GM21526 (cell line): ENCODE data around the gene FGF14.

Source experiments
- ATAC-seq: cut with Tn5 transposase; IDR thresholded peaks from one replicate; pipeline ENCODE4 v1.9.1; 2021; ENCODE audit warnings: moderate library complexity; ENCODE audit not compliant: unreplicated experiment, low FRiP score

The FGF14 gene

DNA sequence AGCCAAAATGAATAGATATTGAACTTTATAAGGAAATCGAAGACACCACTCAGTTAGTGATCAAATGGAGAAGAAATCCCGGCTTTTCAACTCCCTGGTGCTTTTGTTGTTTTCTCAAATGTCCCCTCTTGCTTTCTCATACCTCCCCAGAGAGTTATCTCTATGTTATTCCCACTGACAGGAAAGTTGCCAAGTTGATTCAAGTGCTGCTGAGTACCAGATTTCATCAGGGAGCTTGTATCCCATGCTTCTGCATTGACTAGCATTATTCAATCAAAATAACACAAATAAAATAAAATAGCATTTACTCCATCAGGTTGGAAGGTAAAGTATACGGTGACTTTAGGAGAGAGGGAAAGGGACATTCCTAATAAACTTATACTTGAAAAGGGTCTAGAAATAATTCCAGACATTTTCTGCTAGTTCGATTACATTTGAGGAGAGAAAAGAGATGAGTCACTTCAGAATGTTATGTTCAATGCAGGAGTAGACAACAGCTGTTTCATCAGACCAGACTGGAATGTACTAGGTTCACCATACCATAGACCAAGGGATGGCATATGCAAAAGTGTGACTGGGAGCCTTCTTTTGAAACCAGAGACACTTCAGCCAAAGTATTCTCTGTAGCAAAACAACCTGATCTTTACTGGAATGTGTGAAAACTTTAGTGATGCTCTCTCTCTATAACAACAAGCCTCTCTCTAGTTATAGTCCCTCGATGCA is 397.8 kb downstream of the FGF14 start:
- ATAC-seq, result no peak

DNA sequence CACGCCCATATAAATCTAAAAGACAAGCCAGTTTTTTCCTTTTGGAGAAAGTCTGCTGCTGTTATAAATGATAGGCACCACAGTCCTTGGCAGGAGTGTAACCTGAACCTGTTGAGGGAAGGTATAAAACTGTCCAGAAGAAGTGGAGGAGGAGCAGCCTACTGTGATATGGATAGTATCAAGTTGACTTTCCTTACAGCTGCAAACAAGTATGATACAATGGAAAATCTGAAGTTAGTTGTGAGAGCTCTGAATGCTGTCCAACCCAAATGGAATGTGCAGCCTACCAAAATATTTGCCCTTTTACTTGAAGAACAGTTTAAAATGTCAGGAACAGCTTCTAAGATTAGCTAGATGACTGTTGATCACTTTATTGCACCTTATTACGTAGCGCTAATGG is 399.6 kb downstream of the FGF14 start:
- ATAC-seq, result no peak

DNA sequence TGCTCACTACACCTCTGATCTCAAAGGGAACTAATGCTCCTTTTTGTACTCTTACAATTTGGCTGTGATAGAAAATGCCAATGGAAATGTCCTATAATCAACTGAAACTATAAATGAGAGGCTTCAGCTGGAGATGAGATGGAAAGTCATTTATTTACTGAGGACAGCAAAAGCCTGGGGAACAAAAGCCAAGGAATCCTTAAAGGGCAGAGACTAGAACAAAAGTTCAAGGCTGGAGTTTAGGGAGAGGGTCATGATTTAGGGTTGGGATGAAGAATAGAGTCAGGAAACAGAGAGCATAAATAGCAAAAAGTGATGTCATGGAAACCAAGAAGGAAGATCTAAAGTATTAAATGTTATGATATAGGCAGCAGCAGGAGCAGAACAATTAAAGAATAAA is 401.1 kb downstream of the FGF14 start:
- ATAC-seq, result no peak

DNA sequence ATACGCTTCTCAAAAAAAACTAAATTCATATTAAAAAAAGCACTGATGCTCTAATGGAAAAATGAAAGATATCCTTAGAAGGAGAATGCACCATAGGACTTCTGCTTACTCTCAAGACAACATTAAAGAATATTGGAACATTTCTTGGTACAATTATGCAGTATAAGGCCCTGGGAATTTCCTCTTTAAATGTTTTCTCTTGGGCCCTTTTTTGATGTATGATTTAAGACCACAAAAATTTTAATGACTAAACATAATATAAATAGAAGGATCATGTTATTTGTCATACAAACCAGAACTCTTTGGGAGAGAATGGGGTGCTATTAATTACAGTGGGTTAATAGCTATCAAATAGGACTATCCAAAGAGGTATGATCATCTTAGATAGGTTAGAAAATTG is 403.7 kb downstream of the FGF14 start:
- no peak for ATAC-seq

DNA sequence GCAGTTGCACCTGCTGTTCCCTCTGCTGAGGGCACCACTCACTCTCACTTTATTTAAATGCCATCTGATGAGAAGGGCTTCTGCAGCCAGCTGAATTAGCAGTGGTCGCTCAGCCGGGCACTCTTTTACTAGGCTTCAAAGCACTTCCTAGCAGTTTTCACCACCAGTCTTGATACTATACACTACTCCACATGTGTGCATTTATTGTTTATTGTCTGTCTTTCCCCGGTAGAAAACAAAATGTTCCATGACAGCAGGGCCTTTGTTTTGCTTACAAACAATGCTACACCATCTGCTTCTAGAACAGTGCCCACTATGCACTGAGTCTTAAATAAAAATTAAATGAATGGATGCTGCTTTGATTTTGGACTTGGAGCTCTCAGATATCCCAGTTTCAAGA is 404.9 kb downstream of the FGF14 start:
- ATAC-seq, result no peak

DNA sequence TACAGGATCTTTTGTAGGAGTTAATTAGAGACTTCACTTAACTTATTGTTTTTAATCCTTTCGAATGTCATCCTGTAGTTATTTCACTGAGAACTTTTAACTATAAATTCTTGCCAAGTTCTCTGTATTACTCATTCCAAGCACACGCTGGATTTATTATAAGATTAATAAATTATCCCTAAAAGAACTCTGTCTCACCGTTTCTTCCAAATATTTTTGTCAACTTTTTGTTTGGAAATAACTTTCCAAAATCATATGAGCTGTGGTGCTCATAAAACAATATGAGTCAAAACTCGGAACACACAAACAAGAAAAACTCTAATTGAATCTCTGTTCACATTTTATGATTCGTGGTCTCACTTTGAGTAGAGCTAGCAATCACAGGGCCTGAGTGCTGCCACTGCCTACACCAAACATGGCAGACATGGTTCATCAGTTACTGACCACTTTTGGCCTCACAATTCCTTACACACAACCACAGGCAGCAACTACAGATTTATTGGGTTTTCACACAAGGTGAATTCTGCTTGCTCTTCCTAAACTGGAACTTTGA is 412.0 kb downstream of the FGF14 start:
- no peak for ATAC-seq

DNA sequence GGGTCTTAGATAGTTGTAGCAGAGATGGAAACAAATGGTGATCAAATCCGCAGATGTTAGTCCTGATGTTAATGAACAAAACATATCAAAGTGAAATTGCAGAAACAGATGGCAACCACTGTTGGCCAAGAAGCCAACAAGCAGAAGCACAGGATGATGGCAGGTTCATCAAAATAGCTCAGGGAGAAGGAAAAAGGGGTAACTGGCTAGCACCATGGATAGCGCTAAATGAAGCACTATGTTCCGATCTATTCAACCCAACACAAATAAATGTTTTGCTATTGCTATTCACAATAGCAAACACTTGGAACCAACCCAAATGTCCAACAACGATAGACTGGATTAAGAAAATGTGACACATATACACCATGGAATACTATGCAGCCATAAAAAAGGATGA is 413.7 kb downstream of the FGF14 start:
- ATAC-seq, result no peak

DNA sequence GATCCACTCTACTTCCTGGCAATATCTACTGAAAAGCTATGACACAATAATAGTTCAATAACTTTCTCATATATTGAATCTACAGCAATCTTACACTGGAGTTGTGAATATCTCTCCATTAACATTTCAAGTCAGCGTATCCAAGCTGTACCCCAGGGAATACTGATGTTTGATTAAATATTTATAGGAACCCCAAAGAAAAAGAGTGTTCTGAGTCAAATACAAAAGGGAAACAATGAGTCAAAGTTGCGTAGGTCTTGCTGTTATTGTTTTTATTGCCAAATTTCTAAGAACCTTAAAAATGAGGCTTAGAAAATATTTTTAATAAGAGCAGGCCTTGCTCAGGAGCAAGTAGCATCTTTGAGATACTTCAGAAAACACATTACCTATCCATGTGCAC is 415.5 kb downstream of the FGF14 start:
- no peak for ATAC-seq

DNA sequence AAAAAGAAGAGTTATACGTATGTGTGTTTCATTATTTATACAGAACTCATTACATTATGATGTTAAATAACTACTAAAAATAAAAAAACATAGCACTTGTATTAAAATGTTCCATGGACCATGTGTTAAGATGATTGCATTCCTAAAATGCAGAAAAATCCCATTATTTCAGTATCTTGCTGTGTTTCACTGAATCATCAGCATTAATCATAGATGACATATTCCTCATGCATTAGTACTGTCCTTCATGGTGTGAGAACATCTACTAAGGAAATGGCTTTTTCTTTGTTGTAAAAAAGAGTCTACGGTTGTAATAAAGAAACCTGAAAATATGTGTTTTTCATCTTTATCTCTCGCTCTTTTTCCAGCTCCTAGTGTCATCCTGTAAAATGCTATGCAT is 416.5 kb downstream of the FGF14 start:
- ATAC-seq, result no peak

DNA sequence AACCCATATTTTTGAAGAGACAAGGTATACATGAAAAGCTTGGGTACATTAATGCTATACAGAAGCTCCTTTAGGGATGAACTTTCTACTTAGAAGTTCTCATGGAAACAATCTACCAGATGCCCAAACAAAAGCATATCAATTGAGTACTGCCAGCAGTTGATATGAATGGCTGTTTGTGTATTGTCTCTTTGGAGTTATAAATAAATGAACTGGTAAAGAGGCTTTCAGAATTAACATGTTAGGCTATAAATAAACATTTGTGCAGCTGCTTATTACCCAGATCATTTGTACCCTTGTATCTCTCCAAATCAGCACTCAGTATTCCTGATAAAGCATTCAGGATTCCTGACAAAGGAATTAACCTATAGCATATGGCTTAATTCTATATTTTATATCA is 418.9 kb downstream of the FGF14 start:
- ATAC-seq, result no peak

DNA sequence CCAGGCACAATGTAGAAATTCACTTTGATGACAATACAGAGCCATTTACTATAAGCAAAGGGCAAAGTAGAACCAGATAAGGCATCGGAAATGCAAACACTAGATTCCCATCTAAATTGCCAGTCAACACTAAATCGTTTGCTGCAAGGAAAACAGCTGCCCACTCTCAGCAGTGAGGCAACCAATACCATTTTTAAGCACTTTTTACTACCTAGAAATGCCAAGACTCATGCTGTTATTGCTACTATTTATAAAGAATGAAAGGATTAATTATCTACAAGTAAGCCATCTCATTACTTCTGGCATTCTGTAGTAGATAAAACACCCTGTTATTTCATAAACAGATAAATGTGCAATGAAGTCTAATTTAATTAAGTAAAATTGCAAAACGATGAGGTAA is 422.0 kb downstream of the FGF14 start:
- ATAC-seq, result no peak

DNA sequence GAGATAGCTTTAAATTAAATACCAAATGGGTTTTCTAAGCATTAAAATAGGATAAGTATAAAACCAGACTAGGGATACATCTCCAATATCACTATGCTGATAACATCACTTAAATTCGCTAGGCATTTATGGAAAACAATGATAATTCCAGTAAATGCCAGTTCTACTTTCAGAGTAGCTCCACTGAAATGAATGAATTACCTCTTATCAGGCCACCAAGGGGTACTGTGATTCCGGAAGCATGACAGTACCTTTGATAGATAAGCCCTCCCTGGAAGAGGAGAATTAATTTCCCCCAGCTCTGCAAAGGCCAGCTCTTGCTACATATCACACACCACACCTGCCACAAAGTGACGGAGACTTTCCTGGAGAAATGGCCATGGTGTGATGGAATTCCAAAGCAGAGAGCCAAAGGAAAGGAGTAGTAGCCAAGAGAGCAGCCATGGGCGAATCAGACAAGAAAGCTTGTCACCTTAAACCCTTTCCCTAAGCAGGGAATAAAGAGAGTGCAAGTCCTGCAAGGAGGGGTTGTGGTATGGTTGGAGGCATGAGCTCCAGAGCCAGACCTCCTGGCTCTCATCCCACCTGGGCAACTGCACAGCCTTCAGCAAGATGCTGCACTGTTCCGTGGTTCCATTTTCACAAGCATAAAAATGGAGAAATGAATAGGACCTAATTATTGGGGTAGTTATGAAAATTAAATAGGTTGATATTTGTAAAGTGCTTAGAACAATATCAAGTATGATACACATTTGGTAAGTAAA is 423.1 kb downstream of the FGF14 start:
- ATAC-seq, result no peak

DNA sequence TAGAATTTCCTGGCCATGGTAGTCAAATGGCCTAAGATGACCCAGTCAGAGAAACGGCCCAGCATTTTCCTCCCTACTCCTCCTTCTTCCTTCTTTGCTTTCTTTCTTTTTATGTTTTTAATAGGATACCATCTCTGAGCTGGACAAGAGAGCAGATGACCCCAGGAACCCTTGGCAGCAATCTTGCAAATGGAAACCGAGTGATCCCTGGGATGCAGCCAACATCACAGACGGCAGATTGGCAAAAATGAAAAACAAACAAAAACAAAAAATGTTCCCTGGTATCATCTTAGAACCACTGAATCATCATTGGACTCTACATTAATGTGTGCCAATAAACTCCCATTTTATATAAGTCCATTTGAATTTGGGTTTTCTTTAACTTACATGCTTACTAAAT is 424.4 kb downstream of the FGF14 start:
- no peak for ATAC-seq

DNA sequence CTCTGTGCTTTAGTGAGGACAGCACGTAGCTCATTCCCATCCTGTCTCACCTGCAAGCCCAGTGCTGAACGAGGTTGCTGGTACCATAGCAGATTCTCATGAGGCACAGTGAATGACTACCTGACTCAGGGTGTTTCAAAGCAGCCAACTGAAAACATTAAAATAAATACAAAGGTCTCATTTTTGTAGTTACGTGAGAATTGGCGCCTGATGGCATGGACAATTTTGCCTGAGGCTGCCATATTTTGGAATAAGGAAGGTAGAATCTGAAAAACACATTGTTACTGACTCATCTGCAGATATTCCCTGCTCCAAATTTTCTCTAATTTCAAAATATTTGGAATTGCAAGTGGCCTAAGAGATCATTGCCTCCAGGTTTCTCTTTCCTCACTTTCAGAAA is 429.7 kb downstream of the FGF14 start:
- no peak for ATAC-seq

DNA sequence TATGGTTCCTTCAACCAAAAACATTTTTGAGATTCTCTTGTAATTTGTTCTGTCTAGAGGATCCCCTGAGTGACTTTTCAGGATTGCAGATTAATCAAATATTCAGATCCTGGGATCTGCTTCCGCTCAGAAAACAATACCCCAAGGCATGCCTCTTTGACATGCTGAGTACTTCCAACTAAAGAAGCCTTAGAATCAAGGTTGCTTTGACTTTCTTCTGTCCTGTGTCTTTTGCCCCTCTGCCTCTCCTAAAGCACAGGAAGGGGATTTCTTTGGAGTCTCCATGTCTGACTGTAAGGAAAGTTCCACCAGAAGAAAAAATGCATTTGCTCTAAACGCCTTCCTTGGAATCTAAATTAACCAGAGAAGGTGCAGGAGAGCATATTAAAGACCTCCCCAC is 431.5 kb downstream of the FGF14 start:
- ATAC-seq, result no peak

DNA sequence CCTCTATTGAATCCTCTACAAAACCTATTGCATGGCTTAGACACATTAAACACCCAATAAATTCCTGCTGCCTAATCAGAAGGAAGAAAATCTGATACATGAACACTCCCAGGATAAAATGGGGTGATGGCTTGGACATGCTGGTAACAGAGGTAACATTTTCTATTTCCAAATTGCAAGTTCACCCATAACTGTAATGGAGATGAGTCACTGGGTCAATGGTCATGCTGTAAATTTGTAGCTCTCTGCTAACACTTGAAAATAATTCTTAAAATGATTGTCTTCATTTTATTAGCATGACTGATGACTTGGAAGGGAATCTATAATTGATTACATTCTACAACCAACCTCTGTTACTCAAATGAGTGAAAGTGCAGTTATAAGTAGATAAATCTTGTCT is 434.1 kb downstream of the FGF14 start:
- no peak for ATAC-seq

DNA sequence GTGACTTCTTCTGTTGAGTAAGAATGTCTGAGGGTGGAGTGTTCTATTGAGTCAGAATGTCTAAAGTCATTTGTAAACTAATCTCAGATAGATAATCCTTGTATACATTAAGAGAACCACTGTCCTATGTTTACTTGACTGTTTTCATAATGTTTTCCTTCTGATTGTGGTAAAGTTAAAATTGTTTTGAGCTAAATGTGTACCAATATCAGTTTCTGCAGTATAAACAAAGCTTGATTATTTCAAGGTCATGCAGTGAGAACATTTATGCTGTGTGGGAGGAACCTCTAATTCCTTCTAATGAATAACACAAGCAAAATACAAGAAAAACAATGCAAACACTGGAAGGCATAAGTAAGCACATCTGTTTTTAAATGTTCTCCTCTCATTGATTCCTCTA is 434.6 kb downstream of the FGF14 start:
- no peak for ATAC-seq

DNA sequence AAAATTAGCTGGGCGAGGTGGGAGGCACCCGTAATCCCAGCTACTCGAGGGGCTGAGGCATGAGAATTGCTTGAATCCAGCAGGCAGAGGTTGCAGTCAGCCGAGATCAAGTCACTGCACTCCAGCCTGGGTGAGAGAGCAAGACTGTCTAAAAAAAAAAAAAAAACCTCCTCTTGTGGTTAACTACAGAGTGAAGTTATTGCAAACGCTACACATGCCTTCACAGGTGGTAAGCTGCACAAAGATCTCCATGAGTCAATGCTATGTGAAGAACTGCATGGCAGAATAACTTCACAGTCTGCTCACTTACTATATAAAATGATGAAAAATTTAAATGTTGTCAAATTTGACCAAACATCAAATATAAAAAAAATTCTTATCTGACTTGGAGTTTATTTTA is 436.8 kb downstream of the FGF14 start:
- ATAC-seq, result no peak

DNA sequence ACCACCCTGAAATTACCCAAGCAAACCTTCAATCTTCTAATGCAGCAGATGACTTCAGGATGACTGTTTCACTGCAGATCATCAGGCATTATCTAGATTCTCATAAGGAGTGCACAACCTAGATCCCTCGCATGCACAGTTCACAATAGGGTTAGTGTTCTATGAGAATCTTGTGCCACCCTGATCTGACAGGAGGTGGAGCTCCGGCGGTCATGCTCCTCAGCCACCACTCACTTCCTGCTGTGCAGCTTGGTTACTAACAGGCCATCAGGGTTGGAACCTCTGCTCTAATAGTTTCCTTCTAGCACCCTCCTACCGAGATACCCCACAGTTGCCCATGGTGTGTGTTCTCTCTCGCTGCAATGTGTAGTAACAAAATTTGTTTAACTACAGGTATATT is 442.8 kb downstream of the FGF14 start:
- no peak for ATAC-seq

DNA sequence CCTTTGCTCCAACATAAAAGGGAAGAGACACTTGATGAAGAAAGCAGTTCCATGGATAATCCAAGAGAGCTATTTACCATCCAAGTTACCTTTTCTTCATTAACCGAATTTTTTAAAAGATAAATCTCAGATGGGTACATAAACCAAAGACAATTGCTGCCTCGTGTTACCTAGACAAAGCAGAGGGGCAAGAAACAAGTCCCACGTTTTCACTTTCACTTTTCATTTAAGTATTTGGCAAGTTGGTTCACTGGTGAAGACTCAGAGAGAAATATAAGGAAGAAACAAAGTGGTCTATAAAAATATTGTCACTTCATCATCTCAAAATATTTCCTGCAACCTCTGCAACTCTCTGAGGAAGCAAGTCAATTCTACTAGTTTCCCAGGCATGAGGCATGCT is 446.1 kb downstream of the FGF14 start:
- no peak for ATAC-seq

DNA sequence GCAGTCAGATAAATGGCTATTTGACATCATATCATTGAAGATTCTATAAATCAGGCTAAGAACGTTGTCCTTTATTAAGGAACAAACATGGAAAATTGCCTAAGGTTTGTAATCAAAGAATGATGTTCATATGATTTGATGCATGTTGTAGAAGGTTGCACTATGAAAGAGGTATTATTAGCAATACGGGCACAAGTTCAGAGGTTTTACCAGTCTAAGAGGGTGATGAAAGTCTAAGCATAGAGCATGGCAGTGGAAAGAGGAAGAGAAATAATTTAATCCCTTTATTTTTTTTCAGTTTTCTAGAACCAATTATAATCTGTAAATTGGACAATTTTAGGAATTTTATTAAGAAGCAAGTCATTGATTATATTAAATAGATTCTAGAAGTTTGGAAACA is 450.7 kb downstream of the FGF14 start:
- ATAC-seq, result no peak

DNA sequence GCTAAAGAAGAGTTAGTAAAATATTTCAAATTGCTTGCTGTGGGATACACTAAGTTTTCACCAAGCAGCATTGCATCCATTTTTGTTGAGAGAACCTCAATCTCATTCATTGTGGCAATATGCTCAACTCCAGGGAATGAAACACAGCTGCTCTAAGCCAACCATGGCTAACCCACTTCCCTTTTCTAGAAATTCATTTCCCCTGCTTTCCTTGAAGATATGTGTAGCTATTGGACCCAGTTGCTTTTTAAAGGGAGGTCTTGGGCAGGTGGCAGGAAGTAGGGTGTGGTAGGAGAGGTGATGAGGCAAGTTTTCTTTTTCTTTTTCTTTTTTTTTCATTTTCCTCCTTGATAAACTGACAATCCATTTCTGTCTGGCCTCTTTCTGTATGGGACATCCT is 452.2 kb downstream of the FGF14 start:
- no peak for ATAC-seq
